ENCODE measurements around the gene RAI1. TPM values are rescaled to one million over a fixed set of nuclear protein-coding genes. Genes with fewer than 3 reads are reported as not detected.

Gene RAI1

Small RNA genes lying within 50 kb of the gene (small RNA-seq; reads per million reads assigned to genes)
- 31.5 reads per million, percentile 93 among the genes with 10 or more reads in this experiment for gene MIR33B (ENCODE audit: insufficient read depth)
- gene MIR6777 (ENCODE audit: insufficient read depth), result 2.1 reads per million, percentile 22 among the genes with 10 or more reads in this experiment
- gene RF02177 (ENCODE audit: insufficient read depth), result not detected
- not detected for gene RF02178 (ENCODE audit: insufficient read depth)

All from mesendoderm (in vitro differentiated cells).